CD4-positive, alpha-beta T cell treated with Interferon alpha-2 for 1 hour (primary cell): ENCODE measurements around the gene RASL12.

Source experiments
- DNase-seq, 2 donors: peaks; one replicate each; pipeline ENCODE4 v3.0.0-alpha.2; 2020 to 2022

RASL12 gene

GRCh38 chr15:65072617-65073016 is 4.8 kb upstream of the RASL12 start:
- no peak for DNase-seq

- DNase-seq: no peak
These were observed 4.2 kb upstream of the RASL12 start for GRCh38 chr15:65072027-65072426.

GRCh38 chr15:65071381-65071811 is 3.6 kb upstream of the RASL12 start:
- DNase-seq: no peak

GRCh38 chr15:65069779-65070546 is 2.2 kb upstream of the RASL12 start:
- DNase-seq: no peak

GRCh38 chr15:65069179-65069578 is 1.4 kb upstream of the RASL12 start:
- DNase-seq: no peak

- DNase-seq: no peak
These were observed 605 bp upstream of the RASL12 start for GRCh38 chr15:65068403-65068788.

GRCh38 chr15:65067317-65067644 is 510 bp downstream of the RASL12 start:
- DNase-seq: no peak

GRCh38 chr15:65066635-65067316 is 1.0 kb downstream of the RASL12 start:
- no peak for DNase-seq

- DNase-seq: no peak
These were observed 1.7 kb downstream of the RASL12 start for GRCh38 chr15:65066001-65066634.

- no peak for DNase-seq
These were observed 5.1 kb downstream of the RASL12 start for GRCh38 chr15:65062726-65063125.

GRCh38 chr15:65062061-65062460 is 5.7 kb downstream of the RASL12 start:
- DNase-seq: no peak

GRCh38 chr15:65060641-65061397 is 7.0 kb downstream of the RASL12 start:
- DNase-seq: no peak

- no peak for DNase-seq
These were observed 7.7 kb downstream of the RASL12 start for GRCh38 chr15:65059931-65060596.

GRCh38 chr15:65059369-65059750 is 8.4 kb downstream of the RASL12 start:
- DNase-seq: no peak

GRCh38 chr15:65058394-65059368 is 9.1 kb downstream of the RASL12 start:
- no peak for DNase-seq

GRCh38 chr15:65057549-65057940 is 10.2 kb downstream of the RASL12 start:
- no peak for DNase-seq

- no peak for DNase-seq
These were observed 10.8 kb downstream of the RASL12 start for GRCh38 chr15:65056868-65057548.

GRCh38 chr15:65056106-65056505 is 11.7 kb downstream of the RASL12 start:
- no peak for DNase-seq

- no peak for DNase-seq
These were observed 12.5 kb downstream of the RASL12 start for GRCh38 chr15:65055201-65055870.
